Medulla oblongata (tissue), 1 donor: ENCODE measurements around the gene DCUN1D4.

Experiments used
- DNase-seq: peaks from one replicate; pipeline ENCODE4 v3.0.0-alpha.2; 2015; ENCODE audit errors: extremely low spot score

The DCUN1D4 gene

DNA sequence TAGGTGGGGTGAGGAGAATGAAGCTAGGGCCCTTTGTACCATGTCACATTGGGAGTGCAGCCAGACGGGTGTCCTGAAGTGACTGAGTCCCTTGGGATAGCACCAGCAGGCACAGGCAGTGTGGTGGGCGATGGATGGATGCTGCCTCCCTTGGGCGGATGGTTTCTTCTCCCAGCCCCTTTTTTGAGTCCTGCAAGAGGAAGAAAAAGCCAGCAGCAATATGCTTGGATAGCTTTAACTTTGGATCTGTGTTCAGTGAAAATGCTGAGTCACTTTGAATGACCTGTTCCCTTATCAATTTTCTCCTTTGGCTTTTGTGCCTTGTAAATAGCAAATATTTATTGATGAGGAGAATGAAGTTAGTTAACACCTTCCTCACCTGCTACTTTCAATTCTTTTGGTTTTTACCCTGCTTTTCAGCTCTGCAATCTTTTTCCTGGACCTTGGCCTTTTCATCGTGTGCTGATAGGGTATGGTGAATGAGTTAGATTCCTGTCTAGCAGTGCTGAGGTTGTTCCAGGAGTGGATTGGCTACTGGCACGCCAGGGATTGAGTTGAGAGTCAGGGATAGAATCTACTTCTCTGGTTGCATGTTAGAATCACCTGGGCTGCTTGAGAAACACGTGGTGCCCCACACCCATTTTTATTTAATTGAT is 10.2 kb downstream of the DCUN1D4 start:
- no peak for DNase-seq

- DNase-seq = no peak
These were observed 12.3 kb downstream of the DCUN1D4 start for GRCh38 chr4:51855270-51855669.

GRCh38 chr4:51855751-51856150 is 12.8 kb downstream of the DCUN1D4 start:
- no peak for DNase-seq

DNA sequence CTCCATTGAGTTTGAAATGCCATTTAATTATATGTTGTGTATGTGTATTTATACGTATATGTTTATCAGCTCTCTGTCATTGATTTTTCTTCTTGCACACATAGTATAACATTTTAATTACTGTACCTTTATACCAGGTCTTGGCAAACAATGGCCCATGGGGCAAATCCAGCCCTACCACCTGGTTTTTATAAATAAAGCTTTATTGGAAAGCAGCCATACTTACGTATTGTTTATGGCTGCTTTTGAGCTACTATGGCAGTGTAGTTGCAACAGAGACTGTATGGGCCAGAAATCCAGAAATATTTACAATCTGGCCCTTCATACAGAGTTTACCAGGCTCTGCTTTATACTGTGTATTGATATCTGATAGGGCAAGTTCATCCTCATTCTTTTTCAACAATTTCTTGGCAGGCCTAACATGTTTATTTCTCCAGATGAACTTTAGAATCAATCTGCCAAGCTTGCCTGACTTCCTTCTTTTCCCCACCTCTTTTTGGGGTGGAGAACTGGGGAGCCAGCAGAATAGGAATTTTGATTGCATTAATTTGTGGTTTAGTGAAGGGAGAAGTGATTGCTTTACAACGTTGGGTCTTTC is 15.8 kb downstream of the DCUN1D4 start:
- no peak for DNase-seq

GRCh38 chr4:51859476-51860031 is 16.6 kb downstream of the DCUN1D4 start:
- DNase-seq = no peak

GRCh38 chr4:51862199-51862598 is 19.2 kb downstream of the DCUN1D4 start:
- DNase-seq = no peak

DNA sequence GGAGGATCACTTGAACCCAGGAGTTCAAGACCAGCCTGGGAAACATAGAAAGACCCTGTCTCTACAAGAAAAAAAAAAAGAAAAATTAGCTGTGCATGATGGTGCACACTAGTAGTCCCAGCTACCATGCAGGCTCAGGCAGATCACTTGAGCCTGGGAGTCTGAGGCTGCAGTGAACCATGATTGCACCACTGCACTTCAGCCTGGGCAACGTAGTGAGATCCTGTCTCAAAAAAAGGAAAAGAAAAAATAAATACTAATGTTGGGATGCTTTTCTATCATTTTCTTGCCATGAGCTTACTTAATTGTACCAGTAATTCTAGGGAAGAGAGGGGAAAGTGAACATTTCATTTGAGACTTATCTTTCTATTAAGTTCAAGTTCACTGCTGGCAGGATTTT is 19.8 kb downstream of the DCUN1D4 start:
- DNase-seq = no peak

GRCh38 chr4:51865717-51866116 is 22.8 kb downstream of the DCUN1D4 start:
- no peak for DNase-seq

GRCh38 chr4:51866835-51867234 is 23.9 kb downstream of the DCUN1D4 start:
- DNase-seq = no peak

- no peak for DNase-seq
These were observed 24.9 kb downstream of the DCUN1D4 start for GRCh38 chr4:51867689-51868448.

DNA sequence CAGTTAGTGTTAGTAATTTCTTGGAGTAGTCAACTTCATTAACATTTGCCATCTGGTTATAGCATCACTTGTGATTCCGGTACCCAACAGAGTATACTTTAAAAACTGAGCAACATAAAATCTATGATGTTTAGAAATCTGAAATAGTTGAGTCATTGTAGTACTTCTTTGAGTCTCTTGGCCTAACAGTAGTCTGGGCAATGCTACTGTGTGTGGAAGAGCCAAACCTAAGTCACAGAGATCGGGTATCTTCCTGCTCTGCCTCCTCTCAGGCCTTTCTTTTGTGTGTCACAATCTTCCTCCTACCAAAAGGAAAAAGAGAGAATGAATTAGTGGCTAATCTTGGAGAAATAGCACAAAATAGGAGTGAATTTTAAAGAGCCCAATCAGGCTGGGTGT is 25.5 kb downstream of the DCUN1D4 start:
- no peak for DNase-seq

GRCh38 chr4:51870441-51871188 is 27.7 kb downstream of the DCUN1D4 start:
- no peak for DNase-seq

DNA sequence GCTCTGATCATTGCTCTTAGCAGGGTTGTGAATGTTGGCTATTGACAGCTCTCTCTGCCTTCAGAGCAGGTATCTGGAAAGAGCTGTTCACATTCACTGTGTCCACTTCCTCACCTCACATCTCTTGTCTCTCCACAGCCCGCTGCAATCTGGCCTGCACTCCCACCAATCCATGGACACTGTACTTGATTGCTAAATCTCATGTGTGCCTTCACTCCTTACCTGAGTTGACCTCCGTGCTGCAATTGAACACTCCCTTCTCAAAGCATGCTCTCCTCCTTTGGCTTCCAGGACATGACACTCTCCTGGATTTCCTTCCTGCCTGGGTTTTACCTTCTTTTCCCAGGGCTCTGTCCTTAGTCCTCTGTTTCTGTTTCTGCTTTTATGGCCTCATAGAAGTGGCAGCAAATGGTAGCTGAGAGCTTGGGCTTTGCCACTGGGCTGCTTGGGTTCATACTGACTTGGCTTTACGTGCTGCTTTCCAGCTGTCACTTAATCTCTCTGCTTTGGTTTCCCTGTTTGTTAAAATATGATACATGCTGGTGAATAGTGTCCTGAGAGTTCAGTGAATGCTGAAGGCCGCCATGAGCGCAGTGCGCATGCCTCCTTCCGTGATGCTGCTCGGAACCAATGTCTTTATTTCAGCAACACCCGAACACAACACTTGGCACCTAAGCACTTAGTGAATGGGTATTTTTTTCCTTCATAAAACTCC is 29.5 kb downstream of the DCUN1D4 start:
- DNase-seq = no peak

DNA sequence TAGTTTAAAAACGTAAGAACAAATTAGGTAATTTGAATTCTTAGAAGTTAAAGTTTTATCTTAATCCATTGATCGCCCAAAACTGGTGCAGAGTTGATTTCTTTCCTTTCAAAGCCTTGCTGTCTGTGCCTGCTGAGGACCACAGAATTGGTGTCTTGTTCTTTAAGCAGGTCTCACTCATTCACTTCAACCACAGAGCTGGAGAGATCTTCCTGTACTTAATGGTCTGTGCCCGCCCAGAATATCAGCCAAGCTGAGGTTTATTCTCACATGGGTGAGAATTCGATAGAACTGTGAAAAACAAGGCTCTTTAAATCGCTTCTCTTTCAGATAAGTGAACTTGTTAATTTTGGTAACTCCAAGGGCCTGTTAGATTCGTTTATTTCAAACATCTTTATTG is 31.6 kb downstream of the DCUN1D4 start:
- DNase-seq = no peak

GRCh38 chr4:51878431-51878830 is 35.5 kb downstream of the DCUN1D4 start:
- DNase-seq = no peak

- DNase-seq = no peak
These were observed 37.3 kb downstream of the DCUN1D4 start for GRCh38 chr4:51880016-51880915.

DNA sequence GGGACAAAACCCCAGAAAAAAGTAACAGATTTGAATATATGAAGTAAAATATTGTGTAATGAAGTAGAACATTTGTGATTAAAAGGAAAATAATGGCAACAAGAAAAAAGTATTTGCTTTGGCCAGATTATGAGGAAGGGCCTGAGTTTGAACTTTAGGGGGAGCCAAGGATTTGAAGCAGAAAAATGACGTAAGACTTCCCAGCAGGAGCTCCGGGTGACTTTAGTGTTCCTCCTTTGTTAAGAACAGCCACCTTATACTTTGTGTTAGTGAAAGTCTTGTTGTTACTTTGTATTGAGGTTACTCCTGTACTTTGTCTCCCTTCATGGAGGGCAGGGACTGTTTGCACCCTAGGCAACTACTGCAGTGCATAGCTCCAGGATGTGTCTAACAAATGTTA is 41.1 kb downstream of the DCUN1D4 start:
- no peak for DNase-seq

DNA sequence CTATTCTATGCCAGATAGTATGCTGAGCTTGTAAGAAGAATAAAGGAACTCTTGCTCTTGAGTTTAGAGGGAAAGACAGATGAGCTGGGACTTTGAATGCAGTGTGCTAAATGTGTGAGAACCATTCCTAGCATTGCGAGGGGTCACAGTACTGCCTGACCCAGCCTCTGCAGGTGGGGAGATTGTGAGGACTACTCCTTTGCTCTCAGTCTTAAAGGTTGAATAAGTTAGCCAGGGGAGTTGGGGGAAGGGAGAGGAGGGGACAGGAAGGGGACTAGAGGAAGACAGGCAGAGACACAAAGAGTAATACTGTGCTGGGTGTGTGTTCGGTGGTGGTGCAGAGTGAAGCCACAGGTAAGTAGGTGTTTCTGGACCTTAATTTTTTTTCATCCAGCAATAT is 41.7 kb downstream of the DCUN1D4 start:
- no peak for DNase-seq

DNA sequence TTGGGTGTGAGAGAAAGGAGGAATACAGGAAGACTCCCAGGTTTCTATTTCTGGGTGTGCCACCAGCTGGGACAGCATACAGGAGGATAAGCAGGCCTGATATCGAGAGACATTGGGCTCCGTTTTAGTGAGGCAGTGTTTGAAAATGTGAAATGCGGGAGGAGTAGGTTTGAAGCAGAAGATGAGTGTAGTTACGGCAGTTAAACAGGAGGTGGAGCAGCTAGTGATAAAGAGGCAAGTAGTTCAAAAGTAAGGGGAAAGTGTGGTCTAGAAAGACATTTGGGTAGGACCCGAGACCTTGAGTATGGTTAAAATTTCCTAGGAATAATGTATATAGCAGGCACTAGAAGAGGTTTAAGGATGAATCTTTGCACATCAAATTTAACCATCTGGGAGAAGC is 42.4 kb downstream of the DCUN1D4 start:
- DNase-seq = no peak

DNA sequence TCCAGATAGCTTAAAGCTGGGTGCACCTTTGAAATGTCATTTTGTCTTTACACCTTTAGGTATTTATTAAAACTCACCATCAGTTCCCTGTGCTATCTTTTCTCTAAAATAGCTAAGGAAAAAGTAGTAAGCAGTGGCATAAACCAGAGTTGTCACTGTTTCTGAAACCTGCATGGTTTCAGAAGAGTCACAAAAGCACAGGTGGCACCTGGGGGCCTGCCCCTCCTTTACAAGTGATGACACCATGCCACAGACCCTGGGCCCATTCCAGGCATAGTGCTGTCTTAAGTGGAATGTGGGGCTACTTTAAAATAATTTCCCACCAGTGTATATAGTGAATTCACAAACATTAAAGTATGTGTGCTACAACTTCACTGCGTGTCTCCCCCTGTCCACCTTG is 47.8 kb downstream of the DCUN1D4 start:
- no peak for DNase-seq
